HCT116 (cell line): ENCODE data around the gene TAPT1. TPM values are rescaled to one million over a fixed set of nuclear protein-coding genes. Genes with fewer than 3 reads are reported as not detected.

Experiments
- ATAC-seq: fragments of 200-7000 bp; cut with Tn5 transposase; 2 replicates; pipeline ENCODE4 v1.9.1; 2020; ENCODE audit warnings: mild to moderate bottlenecking, moderate library complexity
- BruUV-seq: library from RNA; stranded (reverse); fragments of 400-500 nt; replicated peaks from 2 replicates; lab custom pipeline; 2021; lab: Mats Ljungman, UMichigan
- CTCF ChIA-PET: fragments of 300-600 bp; sonication (Branson Sonifier 250); formaldehyde crosslinking; loops from one replicate; lab custom pipeline; 2021; ENCODE audit warnings: antibody characterized with exemption; lab: Charles Lee
- POLR2A ChIA-PET: fragments of 300-600, 350-600 bp; sonication (Branson Sonifier 250); formaldehyde crosslinking; loops from one replicate; lab custom pipeline; 2021; ENCODE audit warnings: antibody characterized with exemption; lab: Charles Lee
- RAD21 ChIA-PET, 2 experiments: fragments of 300-600 bp; sonication (Branson Sonifier 250); formaldehyde crosslinking; loops; one replicate each; lab custom pipeline; 2023; ENCODE audit warnings: low total read pairs in 2 of 2; ENCODE audit not compliant: uncharacterized antibody in 2 of 2, unreplicated experiment in 2 of 2, low non-redundant PET in 1 of 2; lab: Charles Lee
- DNase-seq: peaks from one replicate; pipeline ENCODE4 v3.0.0-alpha.2; 2010; ENCODE audit warnings: low read depth, low spot score
- H2AFZ ChIP-seq: fragments of 200-600 bp; shearing (Covaris generic), sonication (generic); 2 replicates; pipeline ENCODE4 v1.6.1; 2017; ENCODE audit warnings: low read depth, mixed run types, mixed read lengths, antibody characterized with exemption, low read length; ENCODE audit not compliant: poor library complexity, severe bottlenecking
- H3K27ac ChIP-seq: 2 replicates; pipeline ENCODE4 v1.5.1; 2012; ENCODE audit warnings: low read depth, low read length
- H3K27me3 ChIP-seq: fragments of 200-600 bp; sonication (generic); 2 replicates; pipeline ENCODE4 v1.6.1; 2016; ENCODE audit warnings: mixed run types, low read length, mixed read lengths; ENCODE audit not compliant: insufficient read depth
- H3K36me3 ChIP-seq, 2 experiments: fragments of 200-500 bp in 1 of 2; fragments of 200-600 bp in 1 of 2; sonication (Bioruptor generic) in 1 of 2; sonication (generic) in 1 of 2; 2 replicates each; pipeline versions ENCODE4 v1.5.1 to v1.6.1; 2014 to 2016; ENCODE audit warnings: low read length in 2 of 2, inconsistent platforms in 1 of 2, mixed read lengths in 1 of 2, mixed run types in 1 of 2; ENCODE audit not compliant: insufficient read depth in 2 of 2, control insufficient read depth in 1 of 2
- H3K4me1 ChIP-seq, 2 experiments: fragments of 200-600 bp in 1 of 2; sonication (generic) in 1 of 2; 2 replicates each; pipeline versions ENCODE4 v1.5.1 to v1.6.1; 2012 to 2017; ENCODE audit warnings: low read length in 2 of 2, inconsistent platforms in 1 of 2, mild to moderate bottlenecking in 1 of 2, mixed read lengths in 1 of 2, mixed run types in 1 of 2, moderate library complexity in 1 of 2; ENCODE audit not compliant: insufficient read depth in 2 of 2, control insufficient read depth in 1 of 2
- H3K4me2 ChIP-seq: fragments of 200-600 bp; sonication (generic); 2 replicates; pipeline ENCODE4 v1.6.1; 2017; ENCODE audit warnings: mixed run types, low read length, mixed read lengths
- H3K4me3 ChIP-seq, 2 experiments: fragments of 200-600 bp in 1 of 2; sonication (generic) in 1 of 2; replicated peaks in 1 of 2; 2 replicates each; pipeline ENCODE4 v1.5.1; 2011 to 2016; ENCODE audit warnings: low read length in 2 of 2, control low read depth in 1 of 2, low read depth in 1 of 2, mild to moderate bottlenecking in 1 of 2, mixed read lengths in 1 of 2, mixed run types in 1 of 2
- H3K79me2 ChIP-seq: fragments of 200-600 bp; sonication (generic); 2 replicates; pipeline ENCODE4 v1.6.1; 2017; ENCODE audit warnings: mild to moderate bottlenecking, mixed run types, low read length, moderate library complexity, mixed read lengths; ENCODE audit not compliant: insufficient read depth
- H3K9ac ChIP-seq: fragments of 200-600 bp; sonication (generic); 2 replicates; pipeline ENCODE4 v1.6.1; 2016; ENCODE audit warnings: low read length, mixed read lengths
- H3K9me2 ChIP-seq: fragments of 200-600 bp; sonication (generic), shearing (Covaris generic); 2 replicates; pipeline ENCODE4 v1.6.1; 2017; ENCODE audit warnings: mixed run types, mild to moderate bottlenecking, moderate library complexity; ENCODE audit not compliant: insufficient read depth
- H3K9me3 ChIP-seq, 2 experiments: fragments of 200-500 bp in 1 of 2; fragments of 200-600 bp in 1 of 2; sonication (Bioruptor generic) in 1 of 2; sonication (generic) in 1 of 2; 2 replicates each; pipeline ENCODE4 v1.6.1; 2014 to 2017; ENCODE audit warnings: low read length in 2 of 2, mixed read lengths in 2 of 2, inconsistent platforms in 1 of 2, low read depth in 1 of 2, mild to moderate bottlenecking in 1 of 2, mixed run types in 1 of 2, moderate library complexity in 1 of 2; ENCODE audit not compliant: control insufficient read depth in 1 of 2, insufficient read depth in 1 of 2
- H4K20me1 ChIP-seq: fragments of 200-600 bp; sonication (generic), shearing (Covaris generic); 2 replicates; pipeline ENCODE4 v1.6.1; 2017; ENCODE audit warnings: mixed run types, mild to moderate bottlenecking, moderate library complexity; ENCODE audit not compliant: insufficient read depth
- CBX3 ChIP-seq: IDR thresholded peaks from 2 replicates; pipeline ENCODE4 v1.6.1; 2012; ENCODE audit warnings: low read depth
- CTCF ChIP-seq, 3 experiments: fragments of 200-600 bp in 1 of 3; sonication (generic) in 1 of 3; IDR thresholded peaks in 2 of 3; conservative IDR thresholded peaks in 1 of 3; 2 replicates each; pipeline ENCODE4 v1.5.1; 2012 to 2017; ENCODE audit warnings: low read depth in 2 of 3, low read length in 2 of 3, antibody characterized with exemption in 1 of 3, borderline replicate concordance in 1 of 3, control low read depth in 1 of 3, mild to moderate bottlenecking in 1 of 3, mixed read lengths in 1 of 3, mixed run types in 1 of 3, moderate library complexity in 1 of 3; ENCODE audit not compliant: insufficient read depth in 1 of 3
- EGR1 ChIP-seq: IDR thresholded peaks from 2 replicates; pipeline ENCODE4 v1.6.1; 2012; ENCODE audit warnings: low read depth
- FOSL1 ChIP-seq: IDR thresholded peaks from 2 replicates; pipeline ENCODE4 v1.6.1; 2012; ENCODE audit warnings: low read depth
- JUND ChIP-seq: IDR thresholded peaks from 2 replicates; pipeline ENCODE4 v1.6.1; 2012
- MAX ChIP-seq: IDR thresholded peaks from 2 replicates; pipeline ENCODE4 v1.6.1; 2012
- POLR2A ChIP-seq: IDR thresholded peaks from 2 replicates; pipeline ENCODE4 v1.7.0; 2011; ENCODE audit warnings: borderline replicate concordance; ENCODE audit not compliant: insufficient read depth, insufficient read length; ENCODE audit errors: extremely low read depth
- POLR2AphosphoS5 ChIP-seq: IDR thresholded peaks from 2 replicates; pipeline ENCODE4 v1.6.1; 2011; ENCODE audit warnings: mild to moderate bottlenecking, low read depth, low read length, moderate library complexity
- SIN3A ChIP-seq: IDR thresholded peaks from 2 replicates; pipeline ENCODE4 v1.6.1; 2012; ENCODE audit warnings: low read depth
- SRF ChIP-seq: IDR thresholded peaks from 2 replicates; pipeline ENCODE4 v1.6.1; 2012; ENCODE audit warnings: low read depth
- ZBTB33 ChIP-seq: IDR thresholded peaks from 2 replicates; pipeline ENCODE4 v1.6.1; 2011; ENCODE audit warnings: mild to moderate bottlenecking, low read length, moderate library complexity; ENCODE audit not compliant: insufficient replicate concordance; ENCODE audit errors: extremely low read depth
- ZNF274 ChIP-seq: fragments of 200-500 bp; sonication (Bioruptor generic); IDR thresholded peaks from 2 replicates; pipeline ENCODE4 v1.6.1; 2014; ENCODE audit warnings: mild to moderate bottlenecking, low read depth, low read length, inconsistent platforms
- intact Hi-C: fragments of 100-400 bp; cut with micrococcal nuclease; formaldehyde crosslinking; loops from 2 replicates; pipeline ENCODE4 v1.10.0; 2022
- total RNA-seq: library from RNA; stranded (reverse); gene quantifications from one replicate; pipeline ENCODE4 v1.2.1, GENCODE V29; 2021; ENCODE audit not compliant: unreplicated experiment

TAPT1 gene
- total RNA-seq, 1 experiment from 2014 or later: 11.7 TPM

GRCh38 chr4:16168144-16168543, 58.1 kb downstream of the TAPT1 start:
- BruUV-seq: no TSS peak
- RAD21 ChIA-PET: no interaction called here
- Histone ChIP-seq H3K79me2 (no peaks in the 10 kb centered on the region), H3K36me3 (no peaks in the 10 kb centered on the region), H3K9me2 (no peaks in the 10 kb centered on the region), H3K4me3 (no peak overlapping the region), H3K27me3 (no peaks in the 10 kb centered on the region), H4K20me1 (no peaks in the 10 kb centered on the region), H3K9ac (no peak overlapping the region), H3K9me3 (no peaks in the 10 kb centered on the region), H2AFZ (no peak overlapping the region), H3K27ac (no peak overlapping the region), H3K4me2 (no peak overlapping the region), H3K4me1 (no peaks in the 10 kb centered on the region)
- TF ChIP-seq POLR2A (no peak), ZNF274 (no peak), CBX3 (no peak), SIN3A (no peak), FOSL1 (no peak), SRF (no peak), JUND (no peak), EGR1 (no peak), CTCF (IDR thresholded peaks at IDR 0.05 in 2 of 3, conservative IDR thresholded peaks at IDR 0.05 in 1 of 3; ENCODE audit: borderline replicate concordance in 1 of 3, insufficient read depth in 1 of 3, low read depth in 2 of 3, low read length in 2 of 3) (no peak), ZBTB33 (no peak), POLR2AphosphoS5 (no peak), MAX (no peak)
- POLR2A ChIA-PET: no interaction called here
- no peak for DNase-seq
- no peak for ATAC-seq
- CTCF ChIA-PET: no interaction called here
- intact Hi-C loops: no loop called here
